Brain microvascular endothelial cell (primary cell): Measurements from ENCODE around the gene BAIAP3.

Experiments
- DNase-seq: peaks from one replicate; pipeline ENCODE4 v3.0.0-alpha.2; 2020
- H3K27ac ChIP-seq: fragments of 250-450 bp; sonication (Bioruptor Pico); 2 replicates; pipeline ENCODE4 v1.5.1; 2020; ENCODE audit warnings: mild to moderate bottlenecking, moderate library complexity
- H3K27me3 ChIP-seq: fragments of 250-450 bp; sonication (Bioruptor Pico); replicated peaks from 2 replicates; pipeline ENCODE4 v1.5.1; 2020; ENCODE audit warnings: mild to moderate bottlenecking
- H3K36me3 ChIP-seq: fragments of 250-450 bp; sonication (Bioruptor Pico); replicated peaks from 2 replicates; pipeline ENCODE4 v1.5.1; 2020; ENCODE audit warnings: mild to moderate bottlenecking
- H3K4me3 ChIP-seq: 2 replicates; pipeline ENCODE4 v1.5.1; 2011; ENCODE audit warnings: low read depth, mild to moderate bottlenecking, control low read depth, low read length, moderate library complexity
- in situ Hi-C: cut with HindIII; loops from 2 replicates; pipeline ENCODE4 v1.10.0; 2017; ENCODE audit warnings: low sequenced_read_pairs, low pct_ligation_motif_present
- TF ChIP-seq, protein P1 (sequence below): IDR thresholded peaks from 2 replicates; pipeline ENCODE4 v1.5.1; 2011; ENCODE audit warnings: low read depth, mild to moderate bottlenecking, moderate library complexity, low read length, control low read depth, inconsistent platforms; ENCODE audit errors: missing control alignments

BAIAP3 gene

GRCh38 chr16:1310832-1311200 is 22.6 kb upstream of the BAIAP3 start:
- TF ChIP-seq, protein P1, sequence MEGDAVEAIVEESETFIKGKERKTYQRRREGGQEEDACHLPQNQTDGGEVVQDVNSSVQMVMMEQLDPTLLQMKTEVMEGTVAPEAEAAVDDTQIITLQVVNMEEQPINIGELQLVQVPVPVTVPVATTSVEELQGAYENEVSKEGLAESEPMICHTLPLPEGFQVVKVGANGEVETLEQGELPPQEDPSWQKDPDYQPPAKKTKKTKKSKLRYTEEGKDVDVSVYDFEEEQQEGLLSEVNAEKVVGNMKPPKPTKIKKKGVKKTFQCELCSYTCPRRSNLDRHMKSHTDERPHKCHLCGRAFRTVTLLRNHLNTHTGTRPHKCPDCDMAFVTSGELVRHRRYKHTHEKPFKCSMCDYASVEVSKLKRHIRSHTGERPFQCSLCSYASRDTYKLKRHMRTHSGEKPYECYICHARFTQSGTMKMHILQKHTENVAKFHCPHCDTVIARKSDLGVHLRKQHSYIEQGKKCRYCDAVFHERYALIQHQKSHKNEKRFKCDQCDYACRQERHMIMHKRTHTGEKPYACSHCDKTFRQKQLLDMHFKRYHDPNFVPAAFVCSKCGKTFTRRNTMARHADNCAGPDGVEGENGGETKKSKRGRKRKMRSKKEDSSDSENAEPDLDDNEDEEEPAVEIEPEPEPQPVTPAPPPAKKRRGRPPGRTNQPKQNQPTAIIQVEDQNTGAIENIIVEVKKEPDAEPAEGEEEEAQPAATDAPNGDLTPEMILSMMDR: no peak
- Histone ChIP-seq H3K27me3 (no peaks in the 10 kb centered on the region), H3K27ac (peak overlapping the region; percentile 30), H3K36me3 (peaks cover 25% of the 10 kb centered on the region), H3K4me3 (peak overlapping the region; percentile 77)
- no peak for DNase-seq
- in situ Hi-C loops: no loop called here

DNA sequence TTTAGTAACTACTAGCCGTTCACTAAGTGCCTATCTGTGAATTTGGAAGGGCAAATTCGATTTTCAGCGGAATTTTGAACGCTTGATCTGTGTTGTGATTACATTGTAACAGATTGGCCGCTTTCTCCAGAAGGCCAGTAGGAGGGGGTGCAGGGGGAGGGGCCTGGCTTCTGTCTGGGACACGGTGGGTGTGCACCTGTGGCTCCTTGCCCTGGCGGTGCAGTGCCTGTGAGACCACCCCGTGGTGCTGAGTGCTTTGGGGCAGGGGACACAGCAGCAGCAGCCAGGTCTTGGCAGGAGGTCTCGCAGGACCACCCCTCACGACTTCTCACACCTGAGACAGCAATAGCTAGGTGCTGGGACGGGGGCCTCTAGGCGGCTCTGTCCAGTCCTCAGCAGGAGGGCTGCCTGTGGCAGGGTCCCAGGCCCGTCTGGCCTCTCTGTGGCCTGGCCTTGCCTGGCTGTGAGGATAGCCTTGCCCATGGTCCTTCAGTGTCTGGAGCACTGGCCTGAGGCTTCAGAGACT is 22.2 kb upstream of the BAIAP3 start:
- TF ChIP-seq, protein P1: no peak
- peaks cover 30% of the 10 kb centered on the region for H3K36me3 ChIP-seq
- peak overlapping the region; percentile 77 for H3K4me3 ChIP-seq
- no peak overlapping the region for H3K27ac ChIP-seq
- H3K27me3 ChIP-seq: no peaks in the 10 kb centered on the region
- no peak for DNase-seq
- in situ Hi-C loops: no loop called here

GRCh38 chr16:1311738-1312466 is 21.5 kb upstream of the BAIAP3 start:
- Histone ChIP-seq H3K27me3 (no peaks in the 10 kb centered on the region), H3K27ac (no peak overlapping the region), H3K4me3 (peak overlapping the region; percentile 77), H3K36me3 (peaks cover 36% of the 10 kb centered on the region)
- in situ Hi-C loops: no loop called here
- no peak for DNase-seq
- TF ChIP-seq, protein P1: no peak

DNA sequence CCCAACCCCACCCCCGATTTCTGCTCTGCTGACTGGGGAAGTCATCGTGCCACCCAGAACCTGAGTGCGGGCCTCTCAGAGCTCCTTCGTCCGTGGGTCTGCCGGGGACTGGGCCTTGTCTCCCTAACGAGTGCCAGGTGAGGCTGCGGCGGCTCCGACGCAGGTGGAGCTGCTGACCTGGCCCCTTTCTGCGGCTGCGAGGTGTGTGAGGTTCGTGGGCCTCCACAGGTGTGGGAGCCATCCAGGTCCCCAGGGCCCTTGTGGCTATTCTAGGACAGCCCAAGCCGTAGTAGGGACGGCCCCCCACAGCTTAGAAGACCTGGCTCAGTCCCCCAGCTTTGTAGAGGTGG is 21.0 kb upstream of the BAIAP3 start:
- in situ Hi-C loops: no loop called here
- DNase-seq: no peak
- TF ChIP-seq, protein P1: no peak
- Histone ChIP-seq H3K4me3 (no peak overlapping the region), H3K36me3 (peaks cover 40% of the 10 kb centered on the region), H3K27me3 (no peaks in the 10 kb centered on the region), H3K27ac (no peak overlapping the region)

- in situ Hi-C loops: no loop called here
- Histone ChIP-seq H3K4me3 (no peak overlapping the region), H3K27me3 (no peaks in the 10 kb centered on the region), H3K27ac (no peak overlapping the region), H3K36me3 (peaks cover 44% of the 10 kb centered on the region)
- no peak for DNase-seq
- TF ChIP-seq, protein P1: no peak
Measured at GRCh38 chr16:1312903-1313302, 20.5 kb upstream of the BAIAP3 start.
